H1 (cell line): ENCODE data around the gene BZW1. TPM values are rescaled to one million over a fixed set of nuclear protein-coding genes. Genes with fewer than 3 reads are reported as not detected.

ENCODE experiments used
- CTCF ChIA-PET: fragments of 300-600 bp; sonication (Branson Sonifier 250); formaldehyde crosslinking; loops from one replicate; lab custom pipeline; 2021; ENCODE audit not compliant: partially characterized antibody; lab: Charles Lee
- POLR2A ChIA-PET: fragments of 300-600 bp; sonication (Branson Sonifier 250); formaldehyde crosslinking; loops from one replicate; lab custom pipeline; 2021; ENCODE audit warnings: inconsistent platforms; ENCODE audit not compliant: partially characterized antibody; lab: Charles Lee
- DNase-seq, 2 experiments: peaks; one replicate each; pipeline versions ENCODE4 v3.0.0 to v3.0.0-alpha.2; 2010 to 2022; ENCODE audit warnings: low spot score in 2 of 2, low read depth in 1 of 2, mixed read lengths in 1 of 2
- FAIRE-seq: peaks from 2 replicates; lab custom pipeline; 2011; peaks lifted over from hg19 to GRCh38; lab: Jason Lieb, UNC
- H2AFZ ChIP-seq: 2 replicates; pipeline ENCODE4 v1.8.1; 2012; ENCODE audit warnings: low read length, inconsistent platforms
- H2AK5ac ChIP-seq: 2 replicates; pipeline ENCODE4 v1.6.1; 2013; ENCODE audit warnings: low read depth, low read length
- H2BK120ac ChIP-seq: replicated peaks from 2 replicates; pipeline ENCODE3; 2013; ENCODE audit warnings: low read depth, low read length, inconsistent platforms
- H2BK12ac ChIP-seq: 2 replicates; pipeline ENCODE4 v1.6.1; 2013; ENCODE audit warnings: low read depth, low read length
- H2BK15ac ChIP-seq: 2 replicates; pipeline ENCODE4 v1.6.1; 2013; ENCODE audit warnings: low read length
- H2BK20ac ChIP-seq: 2 replicates; pipeline ENCODE4 v1.6.1; 2013; ENCODE audit warnings: low read length
- H2BK5ac ChIP-seq: 2 replicates; pipeline ENCODE4 v1.6.1; 2013; ENCODE audit warnings: low read depth, low read length
- H3K14ac ChIP-seq: 2 replicates; pipeline ENCODE4 v1.6.1; 2013; ENCODE audit warnings: inconsistent platforms; ENCODE audit not compliant: insufficient read length
- H3K18ac ChIP-seq: 2 replicates; pipeline ENCODE4 v1.6.1; 2013; ENCODE audit warnings: low read length; ENCODE audit errors: extremely low read depth
- H3K23ac ChIP-seq: 2 replicates; pipeline ENCODE4 v1.6.1; 2013; ENCODE audit warnings: inconsistent platforms; ENCODE audit not compliant: insufficient read length
- H3K23me2 ChIP-seq: 2 replicates; pipeline ENCODE4 v1.6.1; 2013; ENCODE audit warnings: low read depth, low read length
- H3K27ac ChIP-seq: 2 replicates; pipeline ENCODE4 v1.6.1; 2011; ENCODE audit warnings: low read depth, low read length, inconsistent platforms
- H3K27me3 ChIP-seq, 4 experiments: replicated peaks in 1 of 4; 1 replicate in 1 of 4; 2 replicates in 3 of 4; pipeline versions ENCODE4 v1.6.1 to v1.8.1; 2011 to 2013; ENCODE audit warnings: low read length in 3 of 4, mild to moderate bottlenecking in 3 of 4, inconsistent platforms in 2 of 4, mixed read lengths in 2 of 4, moderate library complexity in 1 of 4; ENCODE audit not compliant: control insufficient read depth in 3 of 4, insufficient read depth in 3 of 4; ENCODE audit errors: extremely low read depth in 1 of 4
- H3K36me3 ChIP-seq, 4 experiments: 2 replicates each; pipeline versions ENCODE4 v1.6.1 to v1.8.1; 2011 to 2013; ENCODE audit warnings: mild to moderate bottlenecking in 4 of 4, low read length in 3 of 4, moderate library complexity in 2 of 4, control low read depth in 1 of 4, inconsistent platforms in 1 of 4; ENCODE audit not compliant: insufficient read depth in 4 of 4, control insufficient read depth in 2 of 4
- H3K4ac ChIP-seq: replicated peaks from 2 replicates; pipeline ENCODE3; 2013; ENCODE audit warnings: low read length, low read depth, mixed read lengths, inconsistent platforms; ENCODE audit not compliant: insufficient read length
- H3K4me1 ChIP-seq, 4 experiments: replicated peaks in 1 of 4; 1 replicate in 1 of 4; 2 replicates in 3 of 4; pipeline versions ENCODE4 v1.6.1 to v1.8.1; 2011 to 2013; ENCODE audit warnings: low read length in 3 of 4, inconsistent platforms in 2 of 4, mixed read lengths in 1 of 4; ENCODE audit not compliant: insufficient read depth in 4 of 4, control insufficient read depth in 3 of 4
- H3K4me2 ChIP-seq, 2 experiments: 2 replicates each; pipeline versions ENCODE4 v1.6.1 to v1.8.1; 2011 to 2013; ENCODE audit warnings: low read depth in 2 of 2, low read length in 2 of 2, control low read depth in 1 of 2, inconsistent platforms in 1 of 2, mild to moderate bottlenecking in 1 of 2; ENCODE audit not compliant: insufficient read depth in 1 of 2
- H3K4me3 ChIP-seq, 4 experiments: fragments of 200-600, 300-600 bp in 1 of 4; sonication (generic), shearing (Covaris generic), sonication (Bioruptor Twin) in 1 of 4; 2 replicates each; pipeline versions ENCODE4 v1.5.1 to v1.8.1; 2011 to 2016; ENCODE audit warnings: low read length in 4 of 4, low read depth in 3 of 4, control low read depth in 2 of 4, inconsistent platforms in 2 of 4, mild to moderate bottlenecking in 2 of 4, mixed read lengths in 1 of 4, moderate library complexity in 1 of 4; ENCODE audit not compliant: insufficient read depth in 2 of 4; ENCODE audit errors: extremely low read depth in 1 of 4
- H3K56ac ChIP-seq: replicated peaks from 2 replicates; pipeline ENCODE3; 2013; ENCODE audit warnings: low read depth, mild to moderate bottlenecking, mixed read lengths, low read length, inconsistent platforms; ENCODE audit not compliant: insufficient read length
- H3K79me1 ChIP-seq: 2 replicates; pipeline ENCODE4 v1.6.1; 2013; ENCODE audit warnings: low read depth, low read length, control low read depth
- H3K79me2 ChIP-seq, 2 experiments: 2 replicates each; pipeline versions ENCODE4 v1.6.1 to v1.8.1; 2012 to 2013; ENCODE audit warnings: low read length in 2 of 2, mild to moderate bottlenecking in 2 of 2, inconsistent platforms in 1 of 2; ENCODE audit not compliant: insufficient read depth in 2 of 2, control insufficient read depth in 1 of 2
- H3K9ac ChIP-seq, 4 experiments: replicated peaks in 1 of 4; 1 replicate in 1 of 4; 2 replicates in 3 of 4; pipeline versions ENCODE4 v1.6.1 to v1.8.1; 2011 to 2013; ENCODE audit warnings: low read depth in 3 of 4, low read length in 3 of 4, control low read depth in 2 of 4, mild to moderate bottlenecking in 2 of 4, moderate library complexity in 2 of 4, inconsistent platforms in 1 of 4; ENCODE audit errors: extremely low read depth in 1 of 4
- H3K9me3 ChIP-seq, 2 experiments: 2 replicates each; pipeline versions ENCODE4 v1.6.1 to v1.8.1; 2012 to 2013; ENCODE audit warnings: mild to moderate bottlenecking in 2 of 2, moderate library complexity in 2 of 2, control low read depth in 1 of 2, inconsistent platforms in 1 of 2, low read depth in 1 of 2, low read length in 1 of 2, mixed read lengths in 1 of 2; ENCODE audit not compliant: insufficient read depth in 2 of 2
- H4K20me1 ChIP-seq, 2 experiments: replicated peaks in 1 of 2; 2 replicates each; pipeline versions ENCODE3 to v1.8.1; 2011 to 2013; ENCODE audit warnings: inconsistent platforms in 2 of 2, low read length in 2 of 2, mild to moderate bottlenecking in 1 of 2; ENCODE audit not compliant: insufficient read depth in 2 of 2, control insufficient read depth in 1 of 2
- H4K5ac ChIP-seq: 2 replicates; pipeline ENCODE4 v1.6.1; 2013; ENCODE audit warnings: low read length, low read depth, mixed read lengths, inconsistent platforms; ENCODE audit not compliant: insufficient read length
- H4K8ac ChIP-seq: 2 replicates; pipeline ENCODE4 v1.8.0; 2013; ENCODE audit warnings: mild to moderate bottlenecking, moderate library complexity, low read length, inconsistent platforms; ENCODE audit not compliant: insufficient read depth; ENCODE audit errors: extremely low read depth
- H4K91ac ChIP-seq: replicated peaks from 2 replicates; pipeline ENCODE3; 2013; ENCODE audit warnings: low read length, mixed read lengths, inconsistent platforms; ENCODE audit not compliant: insufficient read length
- ASH2L ChIP-seq: fragments of 200-600, 300-600 bp; sonication (generic); IDR thresholded peaks from one replicate; pipeline ENCODE4 v1.7.1; 2017; ENCODE audit warnings: low read length
- ATF3 ChIP-seq: IDR thresholded peaks from 2 replicates; pipeline ENCODE4 v1.6.1; 2011; ENCODE audit warnings: low read depth, mild to moderate bottlenecking, low read length; ENCODE audit not compliant: insufficient read depth
- BACH1 ChIP-seq: IDR thresholded peaks from 2 replicates; pipeline ENCODE4 v1.6.1; 2012; ENCODE audit warnings: low read length, improper control_type of control experiment
- CTCF ChIP-seq, 3 experiments: IDR thresholded peaks; 1 replicate in 2 of 3; 2 replicates in 1 of 3; pipeline versions ENCODE4 v1.5.1 to v1.6.1; 2011; ENCODE audit warnings: low read length in 3 of 3, mild to moderate bottlenecking in 3 of 3, inconsistent platforms in 2 of 3, low read depth in 1 of 3, moderate library complexity in 1 of 3; ENCODE audit not compliant: insufficient read depth in 1 of 3; ENCODE audit errors: control extremely low read depth in 1 of 3
- NANOG ChIP-seq: IDR thresholded peaks from 2 replicates; pipeline ENCODE4 v1.6.1; 2011; ENCODE audit warnings: low read length, low read depth, mild to moderate bottlenecking, inconsistent platforms; ENCODE audit not compliant: insufficient read depth, poor library complexity, severe bottlenecking
- RFX5 ChIP-seq: IDR thresholded peaks from 2 replicates; pipeline ENCODE4 v1.6.1; 2011; ENCODE audit warnings: low read depth, low read length, improper control_type of control experiment, borderline replicate concordance
- polyA plus RNA-seq, 7 experiments: library from polyadenylated mRNA; depleted of rRNA in 3 of 7; stranded (reverse) in 5 of 7; unstranded in 2 of 7; fragments of >200 nt in 5 of 7; fragments of 200-250 nt in 2 of 7; gene quantifications; 1 replicate in 5 of 7; 2 replicates in 1 of 7; 4 replicates in 1 of 7; pipeline versions ENCODE4 v1.2.1 to v1.2.3, GENCODE V29; 2011 to 2013; ENCODE audit warnings: missing spikeins in 2 of 7, mixed read lengths in 2 of 7
- total RNA-seq: library from RNA; stranded (reverse); fragmentation: NEBNext Ultra II Directional; extraction: Animal tissue kit (Norgen Biotek cat#: 25700); gene quantifications from 2 replicates; pipeline ENCODE4 v1.2.1, GENCODE V29; 2021

Gene BZW1
- total and polyA plus RNA-seq, 2 of the 8 experiments (the other 6 are each of a cell fraction or from before 2014, with no cell fraction given) = 152 to 335 TPM

- Histone ChIP-seq H3K14ac (no peak overlapping the region), H3K4me1 (peaks cover 2 to 9% (median 5%) of the 10 kb centered on the region in 4 experiments; a peak in 5 of 7 replicates), H3K9ac (no peak overlapping the region), H3K27me3 (no peaks in the 10 kb centered on the region), H2BK5ac (no peak overlapping the region), H2AK5ac (no peak overlapping the region), H3K27ac (no peak overlapping the region), H3K4me3 (no peak overlapping the region), H3K9me3 (no peaks in the 10 kb centered on the region), H4K91ac (no peak overlapping the region), H4K5ac (no peak overlapping the region), H3K23me2 (no peaks in the 10 kb centered on the region), H3K23ac (no peak overlapping the region), H2BK120ac (no peak overlapping the region), H3K79me1 (no peaks in the 10 kb centered on the region), H3K4ac (no peak overlapping the region), H4K20me1 (no peaks in the 10 kb centered on the region), H2AFZ (no peak overlapping the region), H3K56ac (no peak overlapping the region), H3K36me3 (no peaks in the 10 kb centered on the region), H2BK15ac (no peak overlapping the region), H3K79me2 (no peaks in the 10 kb centered on the region), H3K4me2 (no peak overlapping the region), H3K18ac (no peak overlapping the region), H2BK20ac (no peak overlapping the region), H4K8ac (no peak overlapping the region), H2BK12ac (no peak overlapping the region)
- DNase-seq = no peak
- FAIRE-seq = no peak
- CTCF ChIA-PET = interaction anchor here (0.6 to 1.2 kb wide), 2 partner anchors 67 to 68 kb away, joined by 3 read pairs; no protein-coding TSS in a partner anchor
- POLR2A ChIA-PET = no interaction called here
- TF ChIP-seq ATF3 = no peak
- no peak for TF ChIP-seq ASH2L
- TF ChIP-seq BACH1 = no peak
- TF ChIP-seq CTCF (IDR thresholded peaks at IDR 0.05; ENCODE audit: control extremely low read depth in 1 of 3, insufficient read depth in 1 of 3, low read depth in 1 of 3, low read length in 3 of 3) = no peak
- TF ChIP-seq NANOG = no peak
- no peak for TF ChIP-seq RFX5
Observed at GRCh38 chr2:200791905-200792304, 19.8 kb upstream of the BZW1 start.
